Esophagus squamous epithelium (tissue), 5 donors: ENCODE measurements around the gene OR10C1. TPM values are rescaled to one million over a fixed set of nuclear protein-coding genes. Genes with fewer than 3 reads are reported as not detected.

Experiments
- DNase-seq: peaks from one replicate; lab custom pipeline; 2025; lab: John Stamatoyannopoulos, UW
- H3K27ac ChIP-seq, 4 donors: fragments of 200-600 bp; sonication (generic); one replicate each; pipeline ENCODE4 v1.5.1; 2016 to 2019; ENCODE audit warnings: mild to moderate bottlenecking in 1 of 4
- H3K27me3 ChIP-seq, 4 donors: fragments of 200-600 bp; sonication (generic); 1 replicate in 3 of 4; 2 replicates in 1 of 4; pipeline versions ENCODE4 v1.5.1 to v1.6.0; 2017 to 2021; ENCODE audit warnings: antibody characterized with exemption in 1 of 4
- H3K36me3 ChIP-seq, 3 donors: fragments of 200-600 bp; sonication (generic); one replicate each; pipeline ENCODE4 v1.5.1; 2016 to 2019
- H3K4me1 ChIP-seq, 3 donors: fragments of 200-600 bp; sonication (generic); one replicate each; pipeline ENCODE4 v1.5.1; 2017 to 2019
- H3K4me3 ChIP-seq, 4 donors: fragments of 200-600 bp; sonication (generic); 1 replicate in 3 of 4; 2 replicates in 1 of 4; pipeline ENCODE4 v1.5.1; 2016 to 2019; ENCODE audit warnings: mild to moderate bottlenecking in 2 of 4, moderate library complexity in 1 of 4
- H3K9me3 ChIP-seq, 3 donors: fragments of 200-600 bp; sonication (generic); one replicate each; pipeline ENCODE4 v1.5.1; 2016 to 2019
- POLR2A ChIP-seq, 4 donors: fragments of 450-650 bp; IDR thresholded peaks; one replicate each; pipeline ENCODE4 v1.6.1; 2017; ENCODE audit warnings: antibody characterized with exemption in 4 of 4, mild to moderate bottlenecking in 4 of 4, moderate library complexity in 3 of 4
- WGBS, 2 donors: methylation state at CpG; one replicate each; pipeline ENCODE4 v1.1.5; 2018; 5-methylcytosine and 5-hydroxymethylcytosine counted together
- intact Hi-C: fragments of 100-400 bp; cut with DNase I; formaldehyde crosslinking; loops from one replicate; pipeline ENCODE4 v1.15.0; 2022
- total RNA-seq, 4 donors: library from RNA; depleted of rRNA; stranded (reverse); fragments of >200 nt; gene quantifications; one replicate each; pipeline ENCODE4 v1.1.0, GENCODE V29; 2016
- TF ChIP-seq, protein P1 (sequence below), 6 experiments: fragments of 450-650 bp in 4 of 6; fragments of 200-600 bp in 2 of 6; sonication (generic) in 2 of 6; IDR thresholded peaks; one replicate each; pipeline ENCODE4 v1.5.1; 2016 to 2019; ENCODE audit warnings: antibody characterized with exemption in 6 of 6, mild to moderate bottlenecking in 4 of 6, moderate library complexity in 4 of 6
- donor health status: DM: yes; HTN: yes; CAD: no.

OR10C1 gene
- total RNA-seq, 4 donors from 2014 or later: not detected

DNA sequence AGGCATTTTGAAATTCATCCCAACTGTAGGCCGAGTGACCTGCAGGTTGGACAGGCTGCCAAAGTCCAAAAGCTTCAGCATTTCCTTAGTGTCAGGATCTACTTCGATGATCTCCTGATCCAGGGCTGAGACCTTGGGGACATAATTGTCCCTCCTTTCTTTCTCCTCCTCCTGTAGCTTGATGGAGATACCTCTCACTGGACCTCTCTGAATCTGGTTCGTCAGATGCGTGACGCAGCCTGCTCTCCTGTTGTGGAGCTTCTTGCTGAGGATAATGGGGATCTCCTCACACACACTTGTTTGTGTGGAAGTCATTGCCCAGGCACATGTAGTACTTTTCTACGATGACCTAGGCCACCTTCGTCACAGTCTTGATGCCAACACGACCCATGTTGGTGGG is 50.2 kb downstream of the OR10C1 start:
- Histone ChIP-seq H3K27me3 (no peaks in the 10 kb centered on the region), H3K9me3 (no peaks in the 10 kb centered on the region), H3K4me3 (no peak overlapping the region), H3K27ac (no peak overlapping the region), H3K4me1 (no peaks in the 10 kb centered on the region), H3K36me3 (no peaks in the 10 kb centered on the region)
- no peak for DNase-seq
- no peak for TF ChIP-seq POLR2A (IDR thresholded peaks at IDR 0.05)
- TF ChIP-seq, protein P1, sequence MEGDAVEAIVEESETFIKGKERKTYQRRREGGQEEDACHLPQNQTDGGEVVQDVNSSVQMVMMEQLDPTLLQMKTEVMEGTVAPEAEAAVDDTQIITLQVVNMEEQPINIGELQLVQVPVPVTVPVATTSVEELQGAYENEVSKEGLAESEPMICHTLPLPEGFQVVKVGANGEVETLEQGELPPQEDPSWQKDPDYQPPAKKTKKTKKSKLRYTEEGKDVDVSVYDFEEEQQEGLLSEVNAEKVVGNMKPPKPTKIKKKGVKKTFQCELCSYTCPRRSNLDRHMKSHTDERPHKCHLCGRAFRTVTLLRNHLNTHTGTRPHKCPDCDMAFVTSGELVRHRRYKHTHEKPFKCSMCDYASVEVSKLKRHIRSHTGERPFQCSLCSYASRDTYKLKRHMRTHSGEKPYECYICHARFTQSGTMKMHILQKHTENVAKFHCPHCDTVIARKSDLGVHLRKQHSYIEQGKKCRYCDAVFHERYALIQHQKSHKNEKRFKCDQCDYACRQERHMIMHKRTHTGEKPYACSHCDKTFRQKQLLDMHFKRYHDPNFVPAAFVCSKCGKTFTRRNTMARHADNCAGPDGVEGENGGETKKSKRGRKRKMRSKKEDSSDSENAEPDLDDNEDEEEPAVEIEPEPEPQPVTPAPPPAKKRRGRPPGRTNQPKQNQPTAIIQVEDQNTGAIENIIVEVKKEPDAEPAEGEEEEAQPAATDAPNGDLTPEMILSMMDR (IDR thresholded peaks at IDR 0.05): no peak
- WGBS, 2 donors: 86 to 92% methylated on average over 8 of the region's 8 CpGs
- intact Hi-C loops: no loop called here

DNA sequence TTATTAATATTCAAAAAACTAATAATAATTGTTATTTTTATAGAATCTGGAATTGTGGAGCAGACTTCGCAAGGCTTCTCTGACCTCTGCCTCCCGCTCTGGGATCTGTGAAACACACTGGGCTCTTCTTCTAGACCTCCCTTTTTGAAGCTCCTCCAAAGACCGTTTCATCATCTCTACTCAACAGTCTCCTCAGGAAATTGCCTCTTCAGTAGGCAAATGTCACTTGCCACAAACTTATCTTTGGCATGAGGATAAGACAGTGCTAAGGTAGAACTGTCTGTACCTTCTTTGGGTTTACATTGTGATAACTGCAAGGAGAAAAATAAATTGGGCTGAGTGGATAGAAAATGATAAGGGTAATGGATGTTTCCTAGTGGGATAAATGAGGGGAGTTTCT is 50.9 kb downstream of the OR10C1 start:
- Histone ChIP-seq H3K36me3 (no peaks in the 10 kb centered on the region), H3K27ac (no peak overlapping the region), H3K9me3 (no peaks in the 10 kb centered on the region), H3K4me3 (no peak overlapping the region), H3K27me3 (no peaks in the 10 kb centered on the region), H3K4me1 (no peaks in the 10 kb centered on the region)
- TF ChIP-seq POLR2A (IDR thresholded peaks at IDR 0.05): no peak
- TF ChIP-seq, protein P1 (IDR thresholded peaks at IDR 0.05): no peak
- WGBS, 2 donors: 75 to 76% methylated on average over 3 of the region's 3 CpGs
- DNase-seq: no peak
- intact Hi-C loops: no loop called here

DNA sequence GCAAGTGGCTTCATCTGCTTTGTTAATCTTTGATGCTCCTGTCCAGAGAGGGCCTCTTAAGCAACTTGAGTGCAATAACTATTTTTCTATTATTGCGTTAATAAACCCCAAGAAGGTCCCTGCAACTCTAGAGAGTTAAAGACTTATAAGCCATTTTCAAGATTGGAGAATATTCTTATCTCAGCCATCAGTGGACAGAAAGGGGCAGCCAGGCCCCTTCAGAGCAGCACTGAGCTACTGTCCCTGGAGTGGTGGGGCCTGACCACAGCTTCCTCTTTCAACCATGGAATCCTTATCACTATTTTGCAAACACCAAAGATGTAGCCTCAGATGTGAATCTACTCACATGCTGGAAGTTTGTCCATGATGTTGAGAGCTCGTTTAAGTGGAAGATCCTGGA is 51.4 kb downstream of the OR10C1 start:
- H3K27ac ChIP-seq: no peak overlapping the region
- intact Hi-C loops: no loop called here
- TF ChIP-seq, protein P1 (IDR thresholded peaks at IDR 0.05): no peak
- TF ChIP-seq POLR2A (IDR thresholded peaks at IDR 0.05): no peak
- no peaks in the 10 kb centered on the region for H3K36me3 ChIP-seq
- H3K9me3 ChIP-seq: no peaks in the 10 kb centered on the region
- H3K4me1 ChIP-seq: no peaks in the 10 kb centered on the region
- no peak overlapping the region for H3K4me3 ChIP-seq
- H3K27me3 ChIP-seq: no peaks in the 10 kb centered on the region
- no peak for DNase-seq
- WGBS, 2 donors: 53 to 64% methylated on average over 2 of the region's 2 CpGs

Other genes with a start within 250 kb of the OR10C1 start
- not detected for gene OR14J1, start 137.6 kb upstream of the OR10C1 start, total RNA-seq
- not detected for gene OR5V1, start 70.4 kb upstream of the OR10C1 start, total RNA-seq
- gene OR12D3, start 64.0 kb upstream of the OR10C1 start, total RNA-seq: not detected
- gene OR12D2, start 43.7 kb upstream of the OR10C1 start, total RNA-seq: not detected
- not detected for gene OR12D1, start 24.4 kb upstream of the OR10C1 start, total RNA-seq
- gene OR11A1, start 17.8 kb downstream of the OR10C1 start, total RNA-seq: not detected
- not detected for gene OR2H1, start 17.8 kb downstream of the OR10C1 start, total RNA-seq
- not detected for gene MAS1L, start 48.6 kb downstream of the OR10C1 start, total RNA-seq
- 10 to 100 TPM in 1 of 4 donors, 1 to 10 TPM in 1, under 1 TPM in 1, not detected in 1; 0.76 to 11.1 (median 1.6) TPM for gene UBD, start 120.4 kb downstream of the OR10C1 start, total RNA-seq
- not detected for gene OR2H2, start 145.8 kb downstream of the OR10C1 start, total RNA-seq
- 10 to 100 TPM in 2 of 4 donors, 1 to 10 TPM in 2; 4.1 to 19.5 (median 8.5) TPM for gene GABBR1, start 193.9 kb downstream of the OR10C1 start, total RNA-seq
- not detected for gene MOG, start 217.8 kb downstream of the OR10C1 start, total RNA-seq
- gene ZFP57, start 241.8 kb downstream of the OR10C1 start, total RNA-seq: 1 to 10 TPM in 1 of 4 donors, not detected in 3; 2.4 TPM